ENCODE results near the gene BCAS3.

The BCAS3 gene

GRCh38 chr17:61442136-61442775, 764.6 kb downstream of the BCAS3 start:
- CTCF ChIA-PET, result interaction anchor here (0.8 to 1.1 kb wide), 2 partner anchors 14 to 133 kb away, joined by 3 read pairs; no protein-coding TSS in a partner anchor
- DNase-seq (ENCODE audit: extremely low spot score), result no peak
- TF ChIP-seq CTCF (IDR thresholded peaks at IDR 0.05; ENCODE audit: control extremely low read depth, extremely low read depth, low read depth, missing control alignments), result no peak
- POLR2A ChIA-PET, result no interaction called here
